PC-9 (cell line): ENCODE results near the gene ERN1. TPM values are rescaled to one million over a fixed set of nuclear protein-coding genes. Genes with fewer than 3 reads are reported as not detected.

ENCODE experiments used
- BruUV-seq: library from RNA; stranded (reverse); fragments of 400-500 nt; replicated peaks from 2 replicates; lab custom pipeline; 2021; lab: Mats Ljungman, UMichigan
- CTCF ChIA-PET: fragments of 300-600 bp; sonication (Branson Sonifier 250); formaldehyde crosslinking; loops from one replicate; lab custom pipeline; 2022; ENCODE audit warnings: antibody characterized with exemption; lab: Charles Lee
- POLR2A ChIA-PET: fragments of 300-600 bp; sonication (Branson Sonifier 250); formaldehyde crosslinking; loops from one replicate; lab custom pipeline; 2022; ENCODE audit warnings: antibody characterized with exemption; ENCODE audit not compliant: unreplicated experiment; lab: Charles Lee
- DNase-seq, 2 experiments: peaks; one replicate each; pipeline versions ENCODE4 v3.0.0 to v3.0.0-alpha.2; 2015 to 2022; ENCODE audit warnings: mixed read lengths in 1 of 2
- H2AFZ ChIP-seq: fragments of 200-600 bp; sonication (generic); 2 replicates; pipeline ENCODE4 v1.8.1; 2017; ENCODE audit warnings: antibody characterized with exemption
- H3F3A ChIP-seq: fragments of 200-600 bp; sonication (generic); 2 replicates; pipeline ENCODE4 v1.8.1; 2017; ENCODE audit warnings: antibody characterized with exemption, mild to moderate bottlenecking, low read depth; ENCODE audit not compliant: insufficient read depth
- H3K27ac ChIP-seq: fragments of 200-600 bp; sonication (generic); 2 replicates; pipeline ENCODE4 v1.6.1; 2016; ENCODE audit warnings: mixed run types
- H3K27me3 ChIP-seq: fragments of 200-600 bp; sonication (generic); 2 replicates; pipeline ENCODE4 v1.6.1; 2016; ENCODE audit warnings: low read depth, mixed run types; ENCODE audit not compliant: insufficient read depth
- H3K36me3 ChIP-seq: fragments of 200-600 bp; sonication (generic); 2 replicates; pipeline ENCODE4 v1.6.1; 2016; ENCODE audit warnings: low read depth, mixed run types
- H3K4me1 ChIP-seq: fragments of 200-600 bp; sonication (generic); replicated peaks from 2 replicates; pipeline ENCODE4 v1.6.1; 2016; ENCODE audit warnings: mixed run types; ENCODE audit not compliant: insufficient read depth
- H3K4me2 ChIP-seq: fragments of 200-600 bp; sonication (generic); 2 replicates; pipeline ENCODE4 v1.6.1; 2017; ENCODE audit warnings: mixed run types
- H3K4me3 ChIP-seq: fragments of 200-600 bp; sonication (generic); 2 replicates; pipeline ENCODE4 v1.6.1; 2016; ENCODE audit warnings: mixed run types
- H3K79me2 ChIP-seq: fragments of 200-600 bp; sonication (generic); 2 replicates; pipeline ENCODE4 v1.6.1; 2017; ENCODE audit warnings: low read depth, mixed run types
- H3K9me2 ChIP-seq: fragments of 200-600 bp; sonication (generic); 2 replicates; pipeline ENCODE4 v1.8.1; 2017; ENCODE audit warnings: mild to moderate bottlenecking; ENCODE audit not compliant: insufficient read depth
- H3K9me3 ChIP-seq: fragments of 200-600 bp; sonication (generic); 2 replicates; pipeline ENCODE4 v1.8.1; 2016; ENCODE audit warnings: low read depth; ENCODE audit not compliant: insufficient read depth
- H4K20me1 ChIP-seq: fragments of 200-600 bp; sonication (generic); 2 replicates; pipeline ENCODE4 v1.8.1; 2017; ENCODE audit not compliant: insufficient read depth
- CTCF ChIP-seq: fragments of 200-600 bp; sonication (generic); conservative IDR thresholded peaks from 2 replicates; pipeline ENCODE4 v1.6.1; 2017; ENCODE audit warnings: mixed run types, antibody characterized with exemption, mild to moderate bottlenecking, moderate library complexity
- EZH2 ChIP-seq: fragments of 200-600 bp; sonication (generic); IDR thresholded peaks from 2 replicates; pipeline ENCODE4 v1.8.0; 2017; ENCODE audit warnings: antibody characterized with exemption, low read depth
- intact Hi-C: fragments of 100-400 bp; cut with micrococcal nuclease; formaldehyde crosslinking; loops from one replicate; pipeline ENCODE4 v1.10.0; 2022; ENCODE audit not compliant: unreplicated experiment
- total RNA-seq: library from RNA; stranded (reverse); gene quantifications from 2 replicates; pipeline ENCODE4 v1.2.3, GENCODE V29; 2021

Gene ERN1
- total RNA-seq, 1 experiment from 2014 or later = 9.2 TPM

- Histone ChIP-seq H3K9me2 (no peaks in the 10 kb centered on the region), H3F3A (no peaks in the 10 kb centered on the region), H3K36me3 (0 out of 2 replicates have a peak, but pooled peaks cover 4% of the 10 kb centered on the region), H3K4me2 (no peak overlapping the region), H3K27me3 (no peaks in the 10 kb centered on the region), H3K4me1 (no peaks in the 10 kb centered on the region), H3K79me2 (no peaks in the 10 kb centered on the region), H4K20me1 (no peaks in the 10 kb centered on the region), H2AFZ (no peak overlapping the region), H3K27ac (no peak overlapping the region), H3K4me3 (no peak overlapping the region), H3K9me3 (no peaks in the 10 kb centered on the region)
- CTCF ChIA-PET = interaction anchor here (0.6 kb wide), 1 partner anchor 169 kb away, joined by 3 read pairs; no protein-coding TSS in a partner anchor
- BruUV-seq = no TSS peak
- no peak for TF ChIP-seq CTCF
- TF ChIP-seq EZH2 = no peak
- POLR2A ChIA-PET = no interaction called here
- no peak for DNase-seq
- intact Hi-C loops = no loop called here
Measured at GRCh38 chr17:64038331-64039105, 91.4 kb downstream of the ERN1 start.

DNA sequence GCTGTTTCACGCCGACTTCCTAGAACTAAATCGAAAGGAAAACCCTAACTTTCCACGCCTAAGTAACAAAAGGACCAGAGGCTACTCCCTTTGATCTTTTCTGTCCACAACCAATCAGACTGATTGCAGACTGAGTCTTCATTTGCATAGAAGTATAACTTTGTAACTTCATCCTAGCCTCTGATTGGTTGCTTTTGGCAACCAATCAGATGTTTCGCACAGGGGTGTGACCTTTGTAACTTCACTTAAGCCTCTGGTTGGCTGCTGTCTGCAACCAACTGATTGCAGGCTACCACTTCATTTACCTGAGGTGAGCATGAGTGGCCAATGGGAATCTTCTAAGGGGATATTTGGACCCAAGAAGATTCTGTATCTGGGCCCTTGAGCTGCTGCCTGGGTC is 92.1 kb downstream of the ERN1 start:
- Histone ChIP-seq H2AFZ (no peak overlapping the region), H3K36me3 (no peaks in the 10 kb centered on the region), H4K20me1 (no peaks in the 10 kb centered on the region), H3K9me2 (no peaks in the 10 kb centered on the region), H3K4me3 (no peak overlapping the region), H3F3A (no peaks in the 10 kb centered on the region), H3K4me2 (no peak overlapping the region), H3K27me3 (no peaks in the 10 kb centered on the region), H3K27ac (no peak overlapping the region), H3K79me2 (no peaks in the 10 kb centered on the region), H3K4me1 (no peaks in the 10 kb centered on the region), H3K9me3 (no peaks in the 10 kb centered on the region)
- intact Hi-C loops = no loop called here
- no peak for DNase-seq
- TF ChIP-seq EZH2 (no peak), CTCF (no peak)
- no TSS peak for BruUV-seq
- POLR2A ChIA-PET = no interaction called here
- CTCF ChIA-PET = no interaction called here

- no peaks in the 10 kb centered on the region for H3K9me2 ChIP-seq
- H3K36me3 ChIP-seq = no peaks in the 10 kb centered on the region
- H3K27ac ChIP-seq = no peak overlapping the region
- no peak overlapping the region for H3K4me2 ChIP-seq
- BruUV-seq = no TSS peak
- H3K4me3 ChIP-seq = no peak overlapping the region
- intact Hi-C loops = no loop called here
- no peaks in the 10 kb centered on the region for H3K9me3 ChIP-seq
- no peaks in the 10 kb centered on the region for H3K4me1 ChIP-seq
- no peaks in the 10 kb centered on the region for H3K27me3 ChIP-seq
- no peak overlapping the region for H2AFZ ChIP-seq
- H3F3A ChIP-seq = no peaks in the 10 kb centered on the region
- ChIA-PET CTCF (no interaction called here), POLR2A (no interaction called here)
- TF ChIP-seq CTCF = no peak
- no peak for TF ChIP-seq EZH2
- no peak for DNase-seq
- H3K79me2 ChIP-seq = no peaks in the 10 kb centered on the region
- no peaks in the 10 kb centered on the region for H4K20me1 ChIP-seq
Measured at GRCh38 chr17:64037180-64037579, 92.8 kb downstream of the ERN1 start.
